ENCODE results near the gene ZNF654. TPM values are rescaled to one million over a fixed set of nuclear protein-coding genes. Genes with fewer than 3 reads are reported as not detected.

ZNF654 gene
- total and polyA plus RNA-seq, 2 donors (not counting 3 experiments of a cell fraction or from before 2014, with no cell fraction given): 2.9 to 14.6 TPM

DNA sequence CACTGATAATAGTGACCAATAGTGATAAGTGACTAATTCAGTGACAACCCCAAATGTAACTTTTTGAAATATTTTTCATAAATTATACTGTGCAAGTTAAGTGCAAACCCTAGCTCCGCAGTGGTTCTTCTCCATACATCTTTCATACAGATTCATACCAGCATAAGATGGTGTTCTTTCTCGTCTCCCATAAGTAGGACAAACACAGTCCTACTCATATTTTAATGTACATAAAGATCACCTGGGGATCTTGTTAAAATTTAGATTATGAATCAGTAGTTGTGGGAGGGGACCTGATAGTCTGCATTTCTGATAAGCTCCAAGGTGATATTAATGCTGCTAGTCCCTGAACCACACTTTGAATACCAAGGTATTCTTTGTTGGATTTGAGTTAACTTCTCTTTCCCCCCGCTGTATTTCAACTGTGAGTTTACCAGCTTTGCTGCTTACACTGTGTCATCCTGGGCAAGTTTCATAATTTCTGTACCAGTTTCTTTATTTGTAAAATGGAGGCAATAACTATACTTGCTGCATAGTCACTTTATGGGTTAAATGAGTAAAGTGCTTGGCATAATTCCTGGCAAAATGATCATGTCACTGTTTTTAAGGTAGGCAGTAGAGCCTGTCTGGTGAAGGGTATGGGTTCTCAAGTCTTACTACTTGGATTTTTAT, 56.0 kb downstream of the ZNF654 start:
- H3K4me3 ChIP-seq (replicated peaks in 1 of 3; ENCODE audit: insufficient read depth in 1 of 3, low read depth in 1 of 3, low read length in 3 of 3): no peak overlapping the region
- no peaks in the 10 kb centered on the region for H3K27me3 ChIP-seq (ENCODE audit: control insufficient read depth in 2 of 2, insufficient read depth in 2 of 2, low read length in 2 of 2)
- H3K36me3 ChIP-seq (ENCODE audit: control insufficient read depth in 2 of 2, extremely low read depth in 1 of 2, insufficient read depth in 2 of 2, low read length in 2 of 2): peaks cover 0 to 2% of the 10 kb centered on the region in 2 experiments
- H3K9me3 ChIP-seq (replicated peaks; ENCODE audit: control insufficient read depth, insufficient read depth, low read length): no peaks in the 10 kb centered on the region
- FAIRE-seq (no peak), DNase-seq (ENCODE audit: low read depth, low spot score) (no peak)
- no peak overlapping the region for H3K27ac ChIP-seq (ENCODE audit: insufficient read depth, low read depth, low read length)
- peaks cover 15% of the 10 kb centered on the region for H3K79me2 ChIP-seq (ENCODE audit: control insufficient read depth, insufficient read depth, low read length)
- peaks cover 2% of the 10 kb centered on the region for H4K20me1 ChIP-seq (replicated peaks; ENCODE audit: control insufficient read depth, extremely low read depth, insufficient read depth, low read length)
- H3K9ac ChIP-seq (replicated peaks; ENCODE audit: extremely low read depth, insufficient read depth, low read length): no peak overlapping the region
- intact Hi-C loops (cut with micrococcal nuclease) (loop anchor here (5.0 kb wide), 1 partner anchor 213 kb away; no protein-coding TSS in a partner anchor), dilution Hi-C loops (cut with MboI; ENCODE audit: extremely low pct_ligation_motif_present, low sequenced_read_pairs) (no loop called here)
- BruUV-seq (replicated peaks): no TSS peak
- ChIA-PET CTCF (interaction anchor here (1.5 to 6.2 kb wide), 2 partner anchors 15 to 109 kb away, joined by 4 to 112 read pairs; no protein-coding TSS in a partner anchor), POLR2A (no interaction called here)
- H3K4me2 ChIP-seq (ENCODE audit: insufficient read depth, low read length): no peak overlapping the region
- no peaks in the 10 kb centered on the region for H3K9me1 ChIP-seq (replicated peaks; ENCODE audit: control insufficient read depth, extremely low read depth, insufficient read depth, low read length)
- no peak overlapping the region for H2AFZ ChIP-seq (ENCODE audit: low read depth, low read length)
- TF ChIP-seq MYC (IDR thresholded peaks at IDR 0.05; ENCODE audit: low read depth, low read length) (no peak), GATA2 (IDR thresholded peaks at IDR 0.05; ENCODE audit: insufficient read depth, insufficient read length, low read depth, low read length) (no peak), JUN (IDR thresholded peaks at IDR 0.05; ENCODE audit: borderline replicate concordance, insufficient read depth, insufficient read length, low read depth) (no peak), MAX (IDR thresholded peaks at IDR 0.05; ENCODE audit: insufficient read depth, insufficient read length) (no peak), POLR2A (IDR thresholded peaks at IDR 0.05; ENCODE audit: low read depth, low read length) (no peak), POLR2AphosphoS5 (IDR thresholded peaks at IDR 0.05; ENCODE audit: insufficient read depth, low read depth, low read length) (no peak), EZH2 (IDR thresholded peaks at IDR 0.05; ENCODE audit: borderline replicate concordance, low read depth, low read length, severe bottlenecking) (no peak), FOS (IDR thresholded peaks at IDR 0.05; ENCODE audit: borderline replicate concordance, insufficient read depth, low read length) (no peak)
- TF ChIP-seq, protein P1, sequence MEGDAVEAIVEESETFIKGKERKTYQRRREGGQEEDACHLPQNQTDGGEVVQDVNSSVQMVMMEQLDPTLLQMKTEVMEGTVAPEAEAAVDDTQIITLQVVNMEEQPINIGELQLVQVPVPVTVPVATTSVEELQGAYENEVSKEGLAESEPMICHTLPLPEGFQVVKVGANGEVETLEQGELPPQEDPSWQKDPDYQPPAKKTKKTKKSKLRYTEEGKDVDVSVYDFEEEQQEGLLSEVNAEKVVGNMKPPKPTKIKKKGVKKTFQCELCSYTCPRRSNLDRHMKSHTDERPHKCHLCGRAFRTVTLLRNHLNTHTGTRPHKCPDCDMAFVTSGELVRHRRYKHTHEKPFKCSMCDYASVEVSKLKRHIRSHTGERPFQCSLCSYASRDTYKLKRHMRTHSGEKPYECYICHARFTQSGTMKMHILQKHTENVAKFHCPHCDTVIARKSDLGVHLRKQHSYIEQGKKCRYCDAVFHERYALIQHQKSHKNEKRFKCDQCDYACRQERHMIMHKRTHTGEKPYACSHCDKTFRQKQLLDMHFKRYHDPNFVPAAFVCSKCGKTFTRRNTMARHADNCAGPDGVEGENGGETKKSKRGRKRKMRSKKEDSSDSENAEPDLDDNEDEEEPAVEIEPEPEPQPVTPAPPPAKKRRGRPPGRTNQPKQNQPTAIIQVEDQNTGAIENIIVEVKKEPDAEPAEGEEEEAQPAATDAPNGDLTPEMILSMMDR (IDR thresholded peaks at IDR 0.05; ENCODE audit: extremely low read depth in 1 of 2, insufficient read depth in 1 of 2, low read depth in 1 of 2, low read length in 2 of 2): no peak
- H3K4me1 ChIP-seq (ENCODE audit: control insufficient read depth, extremely low read depth, insufficient read depth, low read length): no peaks in the 10 kb centered on the region

Data from endothelial cell of umbilical vein (primary cell).